Measurements from ENCODE around the gene KLHL41. TPM values are rescaled to one million over a fixed set of nuclear protein-coding genes. Genes with fewer than 3 reads are reported as not detected.

The KLHL41 gene
- under 1 TPM; 0.37 to 0.61 TPM for total RNA-seq

DNA sequence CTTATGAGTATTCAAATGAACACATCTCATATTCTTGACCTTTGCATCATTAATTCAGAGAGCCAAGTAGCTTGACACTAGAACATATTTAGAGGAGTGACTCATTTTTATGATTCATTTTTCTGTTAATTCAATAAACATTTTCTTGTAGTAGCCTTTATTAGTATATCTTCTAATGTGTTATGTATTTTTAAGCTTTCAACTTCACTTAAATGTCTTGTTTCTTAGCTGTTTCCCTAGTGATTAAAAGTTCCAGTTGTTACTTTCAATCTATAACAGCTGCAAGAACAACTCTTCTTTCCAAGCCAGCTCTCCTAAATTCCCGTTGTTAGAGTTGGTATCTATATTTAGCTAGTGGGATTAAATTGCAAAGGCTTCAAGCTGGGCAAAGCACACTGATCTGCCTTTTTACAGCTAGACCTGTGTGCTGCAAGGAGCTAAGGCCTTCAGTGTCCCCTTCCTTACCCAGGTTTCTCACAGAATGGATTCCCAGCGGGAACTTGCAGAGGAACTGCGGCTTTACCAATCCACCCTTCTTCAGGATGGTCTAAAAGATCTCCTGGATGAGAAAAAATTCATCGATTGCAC is at the start of gene KLHL41:
Gene KLHL41, plus strand, starts transcription at position 405 of the 588 bp plus-strand sequence. Its CDS starts 77 bp downstream, at position 482.
- H3K4me3 ChIP-seq = no peak within 1 kb of the TSS
- no peak for DNase-seq
- H3K4me1 ChIP-seq = no peaks in the 10 kb centered on the region
- H3K9me3 ChIP-seq = no peaks in the 10 kb centered on the region
- TF ChIP-seq, protein P1, sequence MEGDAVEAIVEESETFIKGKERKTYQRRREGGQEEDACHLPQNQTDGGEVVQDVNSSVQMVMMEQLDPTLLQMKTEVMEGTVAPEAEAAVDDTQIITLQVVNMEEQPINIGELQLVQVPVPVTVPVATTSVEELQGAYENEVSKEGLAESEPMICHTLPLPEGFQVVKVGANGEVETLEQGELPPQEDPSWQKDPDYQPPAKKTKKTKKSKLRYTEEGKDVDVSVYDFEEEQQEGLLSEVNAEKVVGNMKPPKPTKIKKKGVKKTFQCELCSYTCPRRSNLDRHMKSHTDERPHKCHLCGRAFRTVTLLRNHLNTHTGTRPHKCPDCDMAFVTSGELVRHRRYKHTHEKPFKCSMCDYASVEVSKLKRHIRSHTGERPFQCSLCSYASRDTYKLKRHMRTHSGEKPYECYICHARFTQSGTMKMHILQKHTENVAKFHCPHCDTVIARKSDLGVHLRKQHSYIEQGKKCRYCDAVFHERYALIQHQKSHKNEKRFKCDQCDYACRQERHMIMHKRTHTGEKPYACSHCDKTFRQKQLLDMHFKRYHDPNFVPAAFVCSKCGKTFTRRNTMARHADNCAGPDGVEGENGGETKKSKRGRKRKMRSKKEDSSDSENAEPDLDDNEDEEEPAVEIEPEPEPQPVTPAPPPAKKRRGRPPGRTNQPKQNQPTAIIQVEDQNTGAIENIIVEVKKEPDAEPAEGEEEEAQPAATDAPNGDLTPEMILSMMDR (IDR thresholded peaks at IDR 0.05) = no peak
- no peaks in the 10 kb centered on the region for H3K36me3 ChIP-seq
- intact Hi-C loops (cut with DNase I) = no loop called here
- no peaks in the 10 kb centered on the region for H3K27me3 ChIP-seq
- H3K9ac ChIP-seq (ENCODE audit: low read depth in 2 of 2, low read length in 2 of 2) = no peak within 1 kb of the TSS
- no peak within 1 kb of the TSS for H3K27ac ChIP-seq

DNA sequence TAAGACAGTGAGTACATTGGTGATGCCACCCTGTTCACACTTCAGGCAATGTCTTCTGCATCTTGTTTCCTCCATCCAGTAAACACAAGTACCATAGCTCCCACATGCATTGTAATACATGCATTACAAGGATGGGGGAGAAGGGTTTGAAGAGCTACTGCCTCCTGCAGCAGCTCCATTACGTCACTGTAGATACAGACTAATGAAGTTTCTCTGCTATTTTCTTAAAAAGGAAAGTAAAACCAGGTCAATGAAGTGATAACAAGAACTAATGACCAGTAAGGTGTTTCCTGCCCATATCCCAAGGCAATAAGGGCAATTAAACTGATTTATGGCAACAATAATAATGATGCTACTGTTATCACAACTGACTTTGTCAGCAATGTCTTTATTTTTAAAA is 48.4 kb upstream of the KLHL41 start:
- H3K27me3 ChIP-seq = no peaks in the 10 kb centered on the region
- intact Hi-C loops (cut with DNase I) = loop anchor here (10.0 kb wide), 1 partner anchor 104 kb away; no protein-coding TSS in a partner anchor
- DNase-seq = no peak
- no peak overlapping the region for H3K4me3 ChIP-seq
- H3K4me1 ChIP-seq = no peaks in the 10 kb centered on the region
- H3K9me3 ChIP-seq = no peaks in the 10 kb centered on the region
- no peak overlapping the region for H3K9ac ChIP-seq (ENCODE audit: low read depth in 2 of 2, low read length in 2 of 2)
- TF ChIP-seq, protein P1 (IDR thresholded peaks at IDR 0.05) = no peak
- no peak overlapping the region for H3K27ac ChIP-seq
- H3K36me3 ChIP-seq = no peaks in the 10 kb centered on the region

DNA sequence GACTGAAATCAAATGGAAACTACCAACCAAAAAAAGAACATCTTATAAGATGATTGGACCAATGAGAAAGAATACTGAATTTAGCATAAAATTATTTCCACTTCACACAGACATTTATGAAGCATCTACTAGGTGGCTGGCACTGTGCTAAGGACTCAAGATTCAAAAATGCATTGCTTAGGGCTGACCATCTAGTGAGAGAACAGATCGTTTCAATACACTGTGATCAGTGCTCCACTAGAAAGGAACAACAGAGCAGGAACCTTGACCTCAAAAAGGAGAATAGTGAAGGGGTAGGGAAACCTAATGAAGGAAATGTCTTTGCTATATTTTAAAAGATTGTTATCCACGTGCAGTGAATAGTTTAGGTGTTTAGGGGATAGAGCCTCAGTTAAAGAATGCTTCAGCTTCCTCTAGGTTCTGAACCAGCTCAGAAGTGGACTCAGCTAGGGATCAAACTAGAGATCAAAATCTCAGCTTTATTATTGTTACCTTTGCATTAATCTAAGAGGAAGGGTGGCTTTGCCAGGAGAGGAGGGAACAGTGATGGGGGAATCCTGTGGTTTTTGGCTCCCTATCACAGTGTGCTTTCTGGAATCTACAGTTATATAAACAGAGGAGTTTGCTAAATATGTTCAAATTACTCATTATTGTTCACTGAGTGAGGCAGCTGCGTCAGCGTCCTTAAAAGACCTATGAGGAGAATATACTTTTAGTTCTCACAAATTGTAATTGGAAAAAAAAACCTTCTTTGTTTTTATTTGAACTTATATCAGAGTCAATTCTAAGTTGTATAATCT is 46.4 kb upstream of the KLHL41 start:
- H3K4me3 ChIP-seq = no peak overlapping the region
- H3K27me3 ChIP-seq = no peaks in the 10 kb centered on the region
- no peaks in the 10 kb centered on the region for H3K4me1 ChIP-seq
- TF ChIP-seq, protein P1 (IDR thresholded peaks at IDR 0.05) = no peak
- intact Hi-C loops (cut with DNase I) = loop anchor here (10.0 kb wide), 1 partner anchor 102 kb away; no protein-coding TSS in a partner anchor
- H3K9ac ChIP-seq (ENCODE audit: low read depth in 2 of 2, low read length in 2 of 2) = no peak overlapping the region
- no peaks in the 10 kb centered on the region for H3K36me3 ChIP-seq
- no peak overlapping the region for H3K27ac ChIP-seq
- DNase-seq = no peak
- H3K9me3 ChIP-seq = no peaks in the 10 kb centered on the region

DNA sequence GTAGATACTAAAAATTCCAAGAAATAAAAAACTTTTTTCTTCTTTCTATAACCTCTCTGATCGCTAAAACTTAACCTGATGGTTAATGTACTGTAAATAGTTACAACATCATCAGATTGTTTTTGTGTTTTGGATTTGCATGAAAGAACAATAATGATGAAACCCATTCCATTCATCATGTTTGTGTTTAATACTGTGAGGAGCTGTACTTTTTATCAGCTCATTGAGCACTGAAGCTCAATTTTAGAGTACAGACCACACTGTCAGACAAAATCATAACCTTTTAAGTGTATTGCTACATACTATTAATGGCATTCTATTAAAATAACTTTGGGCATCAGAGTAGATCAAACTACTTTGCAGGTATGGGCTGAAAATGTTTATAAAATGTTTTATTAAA is 45.0 kb upstream of the KLHL41 start:
- H3K27me3 ChIP-seq = no peaks in the 10 kb centered on the region
- H3K4me1 ChIP-seq = no peaks in the 10 kb centered on the region
- H3K4me3 ChIP-seq = no peak overlapping the region
- H3K36me3 ChIP-seq = no peaks in the 10 kb centered on the region
- TF ChIP-seq, protein P1 (IDR thresholded peaks at IDR 0.05) = no peak
- DNase-seq = no peak
- no peaks in the 10 kb centered on the region for H3K9me3 ChIP-seq
- intact Hi-C loops (cut with DNase I) = loop anchor here (10.0 kb wide), 1 partner anchor 100 kb away; no protein-coding TSS in a partner anchor
- no peak overlapping the region for H3K9ac ChIP-seq (ENCODE audit: low read depth in 2 of 2, low read length in 2 of 2)
- H3K27ac ChIP-seq = no peak overlapping the region

DNA sequence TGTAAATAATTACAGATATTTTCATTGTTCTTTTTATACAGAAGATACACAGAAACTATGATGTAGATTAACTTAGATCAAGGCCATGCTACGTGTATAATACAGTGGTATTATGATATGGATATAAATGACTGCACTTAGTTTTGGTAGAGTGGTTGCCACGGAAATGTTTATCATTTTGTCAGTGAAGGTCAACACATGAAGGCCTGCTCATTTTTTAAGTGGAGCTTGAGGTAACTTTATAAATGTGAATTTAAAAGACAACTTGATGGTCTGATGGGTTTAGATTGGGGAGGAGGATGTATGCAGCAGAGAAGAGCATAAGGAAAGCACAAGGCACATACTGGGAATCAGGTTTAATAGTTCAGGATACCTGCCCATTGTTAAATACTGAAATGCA is 44.6 kb upstream of the KLHL41 start:
- intact Hi-C loops (cut with DNase I) = loop anchor here (10.0 kb wide), 1 partner anchor 100 kb away; no protein-coding TSS in a partner anchor
- no peak overlapping the region for H3K4me3 ChIP-seq
- H3K4me1 ChIP-seq = no peaks in the 10 kb centered on the region
- H3K27me3 ChIP-seq = no peaks in the 10 kb centered on the region
- TF ChIP-seq, protein P1 (IDR thresholded peaks at IDR 0.05) = no peak
- H3K9me3 ChIP-seq = no peaks in the 10 kb centered on the region
- H3K9ac ChIP-seq (ENCODE audit: low read depth in 2 of 2, low read length in 2 of 2) = no peak overlapping the region
- no peaks in the 10 kb centered on the region for H3K36me3 ChIP-seq
- no peak for DNase-seq
- no peak overlapping the region for H3K27ac ChIP-seq

All from colonic mucosa (tissue), 4 donors.